Kidney (tissue), 14 donors: ENCODE measurements around the gene FMN2. TPM values are rescaled to one million over a fixed set of nuclear protein-coding genes. Genes with fewer than 3 reads are reported as not detected.
A peak's percentile ranks its signal among the peaks of the same experiment; 100 is the strongest.

ENCODE experiments used
- DNase-seq, 5 donors: peaks; one replicate each; pipeline ENCODE4 v3.0.0-alpha.2; 2013 to 2020
- FAIRE-seq: peaks from 2 replicates; lab custom pipeline; 2012; peaks lifted over from hg19 to GRCh38; lab: Jason Lieb, UNC
- H3K27ac ChIP-seq, 2 donors: one replicate each; pipeline ENCODE4 v1.7.0; 2013; ENCODE audit warnings: low read depth in 2 of 2, low read length in 2 of 2, inconsistent platforms in 1 of 2
- H3K27me3 ChIP-seq: one replicate; pipeline ENCODE4 v1.7.1; 2013; ENCODE audit warnings: low read length, inconsistent platforms; ENCODE audit not compliant: control insufficient read depth, insufficient read depth
- H3K36me3 ChIP-seq, 3 donors: one replicate each; pipeline versions ENCODE4 v1.7.0 to v1.7.1; 2013; ENCODE audit warnings: low read length in 3 of 3, control low read depth in 1 of 3, inconsistent platforms in 1 of 3; ENCODE audit not compliant: insufficient read depth in 3 of 3, control insufficient read depth in 2 of 3
- H3K4me1 ChIP-seq, 3 donors: one replicate each; pipeline versions ENCODE4 v1.7.0 to v1.7.1; 2013; ENCODE audit warnings: low read length in 3 of 3, inconsistent platforms in 1 of 3, low read depth in 1 of 3; ENCODE audit not compliant: control insufficient read depth in 2 of 3, insufficient read depth in 2 of 3
- H3K4me3 ChIP-seq, 3 donors: one replicate each; pipeline versions ENCODE4 v1.7.0 to v1.8.1; 2013; ENCODE audit warnings: low read length in 3 of 3, control low read depth in 1 of 3, inconsistent platforms in 1 of 3
- H3K9ac ChIP-seq, 3 donors: one replicate each; pipeline versions ENCODE4 v1.7.0 to v1.7.1; 2013; ENCODE audit warnings: low read length in 3 of 3, control low read depth in 1 of 3, inconsistent platforms in 1 of 3
- H3K9me3 ChIP-seq, 3 donors: one replicate each; pipeline versions ENCODE4 v1.7.0 to v1.7.1; 2013; ENCODE audit warnings: low read length in 3 of 3, control low read depth in 1 of 3, inconsistent platforms in 1 of 3; ENCODE audit not compliant: control insufficient read depth in 2 of 3, insufficient read depth in 1 of 3
- CTCF ChIP-seq: IDR thresholded peaks from 3 replicates; pipeline ENCODE4 v1.5.1; 2012; ENCODE audit warnings: mild to moderate bottlenecking, moderate library complexity, borderline replicate concordance; ENCODE audit not compliant: insufficient read depth; ENCODE audit errors: extremely low read depth
- intact Hi-C: fragments of 100-400 bp; cut with DNase I; formaldehyde crosslinking; loops from one replicate; pipeline ENCODE4 v1.11.1; 2022
- polyA plus RNA-seq: library from polyadenylated mRNA; stranded (reverse); fragments of 350-450 nt; fragmentation: Illumina TruSeq; extraction: RNeasy Lipid Tissue Mini Kit (QIAGEN cat#74804); gene quantifications from one replicate; pipeline ENCODE4 v1.2.3, GENCODE V29; 2014; ENCODE audit warnings: low read depth, low replicate concordance; ENCODE audit not compliant: insufficient read depth
- total RNA-seq: library from RNA; stranded (reverse); fragmentation: NEBNext Ultra II Directional; extraction: Animal tissue kit (Norgen Biotek cat#: 25700); gene quantifications from one replicate; pipeline ENCODE4 v1.2.1, GENCODE V29; 2021
- donor health status: control.
- donor health status: control.
- donor health status: control.
- donor health status: control.
- donor health status: control.
- donor health status: DM: yes; HTN: yes; CAD: no.
- donor health status: Normal renal cell carcinoma (clear cell type).

Gene FMN2
- total and polyA plus RNA-seq, 2 donors from 2014 or later: 0.06 to 3.4 TPM

- FAIRE-seq (no peak), DNase-seq (no peak)
- no peaks in the 10 kb centered on the region for H3K36me3 ChIP-seq
- no peaks in the 10 kb centered on the region for H3K9me3 ChIP-seq
- H3K27ac ChIP-seq: no peak overlapping the region
- H3K4me3 ChIP-seq: no peak overlapping the region
- no peaks in the 10 kb centered on the region for H3K4me1 ChIP-seq
- H3K27me3 ChIP-seq: no peaks in the 10 kb centered on the region
- no peak overlapping the region for H3K9ac ChIP-seq
- intact Hi-C loops: no loop called here
- TF ChIP-seq CTCF: no peak
Observed at GRCh38 chr1:240329443-240329842, 237.8 kb downstream of the FMN2 start.

GRCh38 chr1:240332672-240333071 is 241.0 kb downstream of the FMN2 start:
- Histone ChIP-seq H3K27me3 (no peaks in the 10 kb centered on the region), H3K36me3 (no peaks in the 10 kb centered on the region), H3K27ac (no peak overlapping the region), H3K9me3 (no peaks in the 10 kb centered on the region), H3K4me1 (no peaks in the 10 kb centered on the region), H3K4me3 (no peak overlapping the region), H3K9ac (no peak overlapping the region)
- peak in 1 of 5 donors; percentile 13 for DNase-seq
- TF ChIP-seq CTCF: no peak
- intact Hi-C loops: no loop called here
- no peak for FAIRE-seq

GRCh38 chr1:240337781-240338180 is 246.1 kb downstream of the FMN2 start:
- Histone ChIP-seq H3K27ac (no peak overlapping the region), H3K9me3 (no peaks in the 10 kb centered on the region), H3K36me3 (no peaks in the 10 kb centered on the region), H3K4me3 (no peak overlapping the region), H3K9ac (no peak overlapping the region), H3K27me3 (no peaks in the 10 kb centered on the region), H3K4me1 (no peaks in the 10 kb centered on the region)
- intact Hi-C loops: no loop called here
- TF ChIP-seq CTCF: no peak
- peak in 2 of 5 donors; percentile 15 to 17 for DNase-seq
- no peak for FAIRE-seq

GRCh38 chr1:240338837-240339236 is 247.2 kb downstream of the FMN2 start:
- DNase-seq: no peak
- Histone ChIP-seq H3K27me3 (no peaks in the 10 kb centered on the region), H3K36me3 (no peaks in the 10 kb centered on the region), H3K9ac (no peak overlapping the region), H3K27ac (no peak overlapping the region), H3K4me3 (no peak overlapping the region), H3K4me1 (no peaks in the 10 kb centered on the region), H3K9me3 (no peaks in the 10 kb centered on the region)
- FAIRE-seq: no peak
- intact Hi-C loops: no loop called here
- no peak for TF ChIP-seq CTCF
